Lung microvascular endothelial cell (primary cell): ENCODE data around the gene ZKSCAN8. TPM values are rescaled to one million over a fixed set of nuclear protein-coding genes. Genes with fewer than 3 reads are reported as not detected.
"Not testable (repeated sequence)": the region's sequence is repeated elsewhere in the genome, so short reads cannot be mapped to it uniquely, and the experiment has no call there.

Experiments used
- DNase-seq, 2 donors: peaks; one replicate each; pipeline versions ENCODE4 v3.0.0 to v3.0.0-alpha.2; 2010; ENCODE audit warnings: low read depth in 2 of 2
- total RNA-seq: library from RNA; depleted of rRNA; stranded (reverse); fragments of >200 nt; gene quantifications from 2 replicates; pipeline ENCODE4 v1.2.1, GENCODE V29; 2014

Gene ZKSCAN8
- 8.5 and 12.3 TPM in 2 replicates for total RNA-seq

DNA sequence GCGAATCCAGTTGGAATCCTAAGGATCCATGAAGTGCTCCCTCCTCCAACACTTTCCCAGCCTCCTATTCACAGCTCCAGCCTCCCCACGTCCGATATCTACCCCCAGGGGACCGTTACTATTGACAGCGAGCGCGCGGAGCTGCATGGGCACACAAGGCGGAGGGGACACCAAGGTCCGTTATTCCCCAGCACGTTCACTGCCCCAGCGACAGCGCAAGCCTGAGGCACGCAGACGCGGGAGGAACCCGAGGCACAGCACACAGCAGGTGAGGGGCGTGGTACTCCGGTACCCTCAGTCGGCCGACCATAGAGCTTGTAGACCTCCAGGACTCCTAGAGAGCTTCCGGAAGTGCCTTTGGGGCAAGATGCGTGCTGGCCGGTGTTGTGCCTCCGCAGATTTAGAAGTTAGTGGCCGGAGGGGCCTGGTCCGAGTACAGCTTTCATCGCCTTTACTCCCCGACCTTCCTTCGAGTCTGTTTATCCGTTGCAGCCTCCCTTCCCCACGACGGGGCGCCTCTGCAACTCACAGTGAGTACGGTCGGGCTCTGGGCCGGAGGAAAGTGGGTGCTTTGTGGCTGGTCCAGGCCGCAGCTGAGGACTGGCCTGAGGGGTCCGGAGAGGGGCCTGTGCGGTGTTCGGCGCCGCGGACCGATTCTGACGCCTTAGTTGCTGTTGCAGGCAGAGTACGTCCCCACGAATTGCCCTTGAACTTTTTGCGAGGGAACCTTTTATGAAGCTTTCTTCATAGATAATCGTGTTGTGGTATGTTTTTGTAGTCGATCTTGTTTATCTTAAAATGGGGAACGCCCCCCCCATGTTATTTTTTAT, at the start of gene ZKSCAN8:
ZKSCAN8 (plus strand) TSS at position 384 of the 830 bp plus-strand sequence. CDS start 6,525 bp downstream, outside the sequence.
- DNase-seq, result peak; percentile 83 to 85

DNA sequence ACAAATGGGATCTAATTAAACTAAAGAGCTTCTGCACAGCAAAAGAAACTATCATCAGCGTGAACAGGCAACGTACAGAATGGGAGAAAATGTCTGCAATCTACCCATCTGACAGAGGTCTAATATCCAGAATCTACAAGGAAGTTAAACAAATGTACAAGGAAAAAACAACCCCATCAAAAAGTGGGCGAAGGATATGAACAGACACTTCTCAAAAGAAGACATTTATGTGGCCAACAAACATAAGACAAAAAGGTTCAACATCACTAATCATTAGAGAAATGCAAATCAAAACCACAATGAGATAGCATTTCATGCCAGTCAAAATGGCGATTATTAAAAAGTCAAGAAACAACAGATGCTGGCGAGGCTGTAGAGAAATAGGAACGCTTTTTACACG, 39.5 kb upstream of the ZKSCAN8 start:
- DNase-seq, result not testable (repeated sequence)

- DNase-seq, result not testable (repeated sequence)
These were observed 39.0 kb upstream of the ZKSCAN8 start for GRCh38 chr6:28102699-28103098.

GRCh38 chr6:28104392-28105244, 37.1 kb upstream of the ZKSCAN8 start:
- peak; percentile 60 to 73 for DNase-seq

- no peak for DNase-seq
These were observed 36.4 kb upstream of the ZKSCAN8 start for GRCh38 chr6:28105245-28105639.

GRCh38 chr6:28107506-28107905, 34.2 kb upstream of the ZKSCAN8 start:
- no peak for DNase-seq

DNA sequence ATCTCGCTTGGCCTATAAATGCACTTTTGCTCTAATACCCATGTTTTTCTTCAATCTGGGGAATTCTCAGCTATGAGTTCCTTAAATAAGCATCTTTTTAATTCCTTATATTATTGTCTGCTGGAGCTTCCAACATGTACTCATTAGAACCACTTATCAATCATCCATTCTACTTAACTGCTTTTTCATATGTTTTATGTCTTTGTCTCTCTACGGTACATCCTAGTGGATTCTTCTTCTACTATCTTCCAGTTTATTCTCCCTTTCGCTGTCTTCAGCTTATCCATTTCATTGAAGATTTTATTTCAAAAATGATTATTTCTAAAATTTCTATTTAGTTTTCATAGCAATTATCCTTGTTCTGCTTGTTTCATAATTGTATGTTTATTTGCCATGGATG, 29.7 kb upstream of the ZKSCAN8 start:
- no peak for DNase-seq

- DNase-seq, result no peak
These were observed 25.9 kb upstream of the ZKSCAN8 start for GRCh38 chr6:28115799-28116198.

DNA sequence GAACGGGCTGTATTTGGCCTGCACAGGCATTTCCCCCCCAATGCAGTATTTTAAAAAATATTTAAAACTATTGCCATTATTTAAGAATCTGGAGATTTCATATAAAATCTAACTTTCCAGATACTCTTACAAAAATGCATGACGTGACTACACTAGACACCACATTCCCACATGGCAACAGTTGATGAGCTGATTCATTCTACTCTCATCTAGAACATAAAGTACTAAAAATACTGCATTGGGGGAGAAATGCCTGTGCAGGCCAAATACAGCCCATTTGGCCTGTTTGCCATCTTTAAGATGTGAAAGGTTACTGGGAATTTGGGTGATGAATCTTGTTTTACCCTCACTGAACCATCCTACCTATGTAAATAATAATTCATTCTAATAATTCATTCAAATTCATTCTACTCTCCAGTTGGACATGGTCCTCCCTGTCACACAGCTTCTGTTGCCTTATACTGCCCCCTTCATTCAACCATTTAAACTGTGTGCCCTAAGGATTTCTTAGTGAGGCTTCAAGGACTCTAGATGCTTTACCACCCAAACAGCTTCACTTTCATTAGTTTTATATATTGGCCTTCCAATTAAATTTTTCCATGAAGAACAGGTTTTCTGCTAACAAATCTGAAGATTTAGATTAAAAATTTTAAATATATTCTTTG, 24.2 kb upstream of the ZKSCAN8 start:
- DNase-seq, result no peak

GRCh38 chr6:28118217-28118616, 23.5 kb upstream of the ZKSCAN8 start:
- no peak for DNase-seq

- no peak for DNase-seq
These were observed 19.8 kb upstream of the ZKSCAN8 start for GRCh38 chr6:28121876-28122275.

- not testable (repeated sequence) for DNase-seq
These were observed 19.4 kb upstream of the ZKSCAN8 start for GRCh38 chr6:28122283-28122682.

DNA sequence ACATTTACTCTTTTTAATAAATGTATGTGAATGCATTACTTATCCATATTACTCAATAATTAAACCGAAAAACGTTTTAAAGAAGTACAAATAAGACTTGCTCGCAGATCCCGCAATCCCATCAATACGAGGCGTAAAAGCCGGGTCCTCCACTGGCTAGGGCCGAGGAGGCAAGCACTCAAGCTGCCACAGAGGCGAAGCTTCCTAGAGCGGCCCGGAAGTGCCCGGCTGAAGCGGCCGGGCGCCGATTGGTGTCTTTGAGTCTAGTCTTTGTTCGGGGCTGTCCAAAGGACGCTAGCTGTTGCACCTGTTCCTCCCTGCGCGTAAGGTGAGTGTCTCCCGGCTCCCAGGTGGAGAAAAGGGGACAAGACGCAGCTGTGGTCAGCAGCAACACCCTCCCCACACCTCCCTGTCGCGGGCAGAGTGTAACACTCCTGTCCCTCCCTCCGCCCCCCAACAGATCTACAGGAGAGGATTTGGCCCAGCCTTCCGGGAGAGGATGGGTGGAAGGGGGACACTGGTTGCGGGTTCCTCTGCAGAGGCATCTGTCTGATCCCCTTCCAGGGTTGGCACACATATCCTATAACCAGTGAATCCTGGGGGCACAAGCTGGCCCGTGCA, 17.2 kb upstream of the ZKSCAN8 start, which contains the start of gene ZSCAN16:
ZSCAN16 (plus strand) TSS at position 260 of the 621 bp plus-strand sequence. CDS start 835 bp downstream, outside the sequence.
- DNase-seq, result peak; percentile 85 to 90

DNA sequence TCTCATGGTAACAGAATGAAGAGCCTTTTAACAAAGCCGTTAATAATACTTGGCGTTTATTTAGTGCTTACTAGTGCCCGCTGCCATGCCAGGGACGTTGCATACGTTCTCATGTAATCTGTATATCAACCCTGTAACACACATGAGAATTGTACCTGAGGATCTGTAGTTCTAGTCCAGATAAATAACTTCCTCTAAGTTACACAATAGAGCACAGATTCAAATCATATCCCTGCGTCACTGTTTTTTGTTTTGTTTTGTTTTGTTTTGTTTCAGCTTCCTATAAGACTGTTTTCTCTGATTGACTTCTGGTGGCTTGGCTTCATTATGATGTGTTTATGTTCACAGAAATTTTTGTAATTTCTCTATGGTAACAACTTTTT, 16.7 kb upstream of the ZKSCAN8 start:
- no peak for DNase-seq

GRCh38 chr6:28125401-28125800, 16.3 kb upstream of the ZKSCAN8 start:
- no peak for DNase-seq

DNA sequence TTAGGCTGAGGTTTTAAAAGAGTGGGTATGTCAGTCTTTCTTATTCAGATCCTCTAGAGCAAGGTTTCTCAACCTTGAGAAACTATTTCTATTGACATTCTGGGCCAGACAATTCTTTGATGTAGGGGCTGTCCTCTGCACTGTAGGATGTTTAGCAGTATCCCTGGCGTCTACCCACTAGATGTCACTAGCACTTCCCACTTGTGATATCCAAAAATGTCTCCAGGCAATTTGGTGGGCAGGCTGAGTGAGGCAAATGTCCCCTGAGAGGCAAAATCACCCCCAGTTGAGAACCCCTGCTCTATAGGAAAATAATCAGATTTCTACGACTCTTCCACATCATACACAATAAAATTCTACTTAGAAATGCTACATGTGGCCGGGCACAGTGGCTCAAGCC, 7.7 kb upstream of the ZKSCAN8 start:
- peak; percentile 61 to 71 for DNase-seq

GRCh38 chr6:28134716-28135115, 7.0 kb upstream of the ZKSCAN8 start:
- no peak for DNase-seq

GRCh38 chr6:28135393-28135792, 6.3 kb upstream of the ZKSCAN8 start:
- DNase-seq, result no peak

- DNase-seq, result peak; percentile 88 to 96
These were observed 4.8 kb upstream of the ZKSCAN8 start for GRCh38 chr6:28136585-28137504.

- peak; percentile 16 to 48 for DNase-seq
These were observed 4.1 kb upstream of the ZKSCAN8 start for GRCh38 chr6:28137505-28137981.
